ENCODE results near the gene ZNF3.

Gene ZNF3

GRCh38 chr7:100082978-100083377, 1.5 kb upstream of the ZNF3 start:
- no peak overlapping the region for H3K4me3 ChIP-seq (ENCODE audit: severe bottlenecking)
- H3K4me1 ChIP-seq (ENCODE audit: insufficient read depth, poor library complexity, severe bottlenecking), result peaks cover 20% of the 10 kb centered on the region
- ATAC-seq (ENCODE audit: low read depth) (no peak), DNase-seq (ENCODE audit: low spot score) (no peak)
- no peaks in the 10 kb centered on the region for H3K27me3 ChIP-seq (ENCODE audit: insufficient read depth, poor library complexity, severe bottlenecking)
- H3K27ac ChIP-seq (ENCODE audit: poor library complexity, severe bottlenecking), result no peak overlapping the region
- peaks cover 23% of the 10 kb centered on the region for H3K36me3 ChIP-seq (ENCODE audit: low read depth)
- TF ChIP-seq, protein P1, sequence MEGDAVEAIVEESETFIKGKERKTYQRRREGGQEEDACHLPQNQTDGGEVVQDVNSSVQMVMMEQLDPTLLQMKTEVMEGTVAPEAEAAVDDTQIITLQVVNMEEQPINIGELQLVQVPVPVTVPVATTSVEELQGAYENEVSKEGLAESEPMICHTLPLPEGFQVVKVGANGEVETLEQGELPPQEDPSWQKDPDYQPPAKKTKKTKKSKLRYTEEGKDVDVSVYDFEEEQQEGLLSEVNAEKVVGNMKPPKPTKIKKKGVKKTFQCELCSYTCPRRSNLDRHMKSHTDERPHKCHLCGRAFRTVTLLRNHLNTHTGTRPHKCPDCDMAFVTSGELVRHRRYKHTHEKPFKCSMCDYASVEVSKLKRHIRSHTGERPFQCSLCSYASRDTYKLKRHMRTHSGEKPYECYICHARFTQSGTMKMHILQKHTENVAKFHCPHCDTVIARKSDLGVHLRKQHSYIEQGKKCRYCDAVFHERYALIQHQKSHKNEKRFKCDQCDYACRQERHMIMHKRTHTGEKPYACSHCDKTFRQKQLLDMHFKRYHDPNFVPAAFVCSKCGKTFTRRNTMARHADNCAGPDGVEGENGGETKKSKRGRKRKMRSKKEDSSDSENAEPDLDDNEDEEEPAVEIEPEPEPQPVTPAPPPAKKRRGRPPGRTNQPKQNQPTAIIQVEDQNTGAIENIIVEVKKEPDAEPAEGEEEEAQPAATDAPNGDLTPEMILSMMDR (IDR thresholded peaks at IDR 0.05; ENCODE audit: poor library complexity, severe bottlenecking), result no peak
- H3K9me3 ChIP-seq (ENCODE audit: severe bottlenecking), result no peaks in the 10 kb centered on the region

DNA sequence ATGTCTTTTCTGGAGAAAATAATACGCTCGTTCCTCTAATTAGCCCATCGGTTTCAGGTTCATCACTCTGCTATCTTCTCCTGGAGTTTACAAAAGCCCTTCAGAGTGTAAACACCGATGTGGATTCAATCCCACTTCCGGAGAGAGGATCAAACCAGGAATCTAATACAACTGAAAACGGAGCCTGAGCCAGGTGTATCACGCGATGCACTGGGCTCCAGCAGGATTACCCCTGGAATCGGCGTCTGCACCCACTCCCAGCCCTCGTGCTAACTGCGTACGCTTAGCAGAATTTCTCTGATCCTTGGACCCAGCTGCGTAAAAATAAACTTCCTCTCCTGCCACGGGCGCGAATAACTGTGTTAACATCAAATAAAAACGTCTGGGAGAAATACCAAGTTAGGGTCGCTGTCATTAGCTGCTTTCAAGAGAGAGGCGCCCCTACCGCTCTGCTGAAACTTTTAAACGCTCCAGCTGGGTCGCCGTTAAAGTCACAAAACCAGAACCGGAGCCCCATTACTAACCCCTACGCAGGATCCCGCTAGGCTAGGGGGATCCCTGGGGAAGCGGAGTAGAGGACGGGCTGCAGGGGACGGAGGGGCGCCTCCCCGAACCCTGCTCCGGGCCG, 502 bp downstream of the ZNF3 start:
- H3K4me1 ChIP-seq (ENCODE audit: insufficient read depth, poor library complexity, severe bottlenecking), result peaks cover 9% of the 10 kb centered on the region
- DNase-seq (ENCODE audit: low spot score) (no peak), ATAC-seq (ENCODE audit: low read depth) (peak; percentile 32)
- no peaks in the 10 kb centered on the region for H3K9me3 ChIP-seq (ENCODE audit: severe bottlenecking)
- H3K27me3 ChIP-seq (ENCODE audit: insufficient read depth, poor library complexity, severe bottlenecking), result no peaks in the 10 kb centered on the region
- H3K27ac ChIP-seq (ENCODE audit: poor library complexity, severe bottlenecking), result peak overlapping the region; percentile 33
- H3K4me3 ChIP-seq (ENCODE audit: severe bottlenecking), result peak overlapping the region; percentile 97
- H3K36me3 ChIP-seq (ENCODE audit: low read depth), result peaks cover 42% of the 10 kb centered on the region
- TF ChIP-seq, protein P1 (IDR thresholded peaks at IDR 0.05; ENCODE audit: poor library complexity, severe bottlenecking), result no peak

DNA sequence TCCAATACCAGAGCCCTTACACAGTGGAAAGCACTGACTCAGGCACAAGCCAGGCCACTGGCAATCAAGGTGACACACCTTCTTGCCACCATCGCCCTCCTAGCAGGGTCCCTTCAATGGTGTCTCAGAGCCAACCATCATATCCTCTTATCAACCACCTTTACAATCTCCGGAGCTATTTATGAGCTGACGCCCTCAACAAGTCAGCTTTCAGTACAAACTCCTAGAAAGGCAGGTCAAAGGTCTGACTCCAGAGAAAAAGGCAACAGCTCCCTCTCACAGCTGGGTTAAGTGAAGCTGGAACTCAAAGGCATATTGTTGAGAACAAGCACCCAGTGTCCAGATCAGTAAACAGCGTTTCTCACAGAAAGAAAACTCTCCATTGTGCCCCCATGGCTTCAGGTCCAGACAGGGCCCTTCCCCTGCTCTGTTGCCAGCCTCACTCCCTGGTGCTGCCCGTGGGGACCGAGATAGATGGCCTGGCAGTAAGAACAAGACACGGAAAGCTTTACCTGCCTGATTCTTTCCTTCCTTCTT, 2.4 kb downstream of the ZNF3 start:
- peaks cover 9% of the 10 kb centered on the region for H3K4me1 ChIP-seq (ENCODE audit: insufficient read depth, poor library complexity, severe bottlenecking)
- no peaks in the 10 kb centered on the region for H3K9me3 ChIP-seq (ENCODE audit: severe bottlenecking)
- TF ChIP-seq, protein P1 (IDR thresholded peaks at IDR 0.05; ENCODE audit: poor library complexity, severe bottlenecking), result no peak
- H3K4me3 ChIP-seq (ENCODE audit: severe bottlenecking), result no peak overlapping the region
- ATAC-seq (ENCODE audit: low read depth), result no peak
- no peaks in the 10 kb centered on the region for H3K27me3 ChIP-seq (ENCODE audit: insufficient read depth, poor library complexity, severe bottlenecking)
- no peak for DNase-seq (ENCODE audit: low spot score)
- H3K27ac ChIP-seq (ENCODE audit: poor library complexity, severe bottlenecking), result no peak overlapping the region
- peaks cover 62% of the 10 kb centered on the region for H3K36me3 ChIP-seq (ENCODE audit: low read depth)

GRCh38 chr7:100077205-100077604, 4.3 kb downstream of the ZNF3 start:
- Histone ChIP-seq H3K27ac (ENCODE audit: poor library complexity, severe bottlenecking) (no peak overlapping the region), H3K4me1 (ENCODE audit: insufficient read depth, poor library complexity, severe bottlenecking) (peaks cover 7% of the 10 kb centered on the region), H3K27me3 (ENCODE audit: insufficient read depth, poor library complexity, severe bottlenecking) (no peaks in the 10 kb centered on the region), H3K4me3 (ENCODE audit: severe bottlenecking) (no peak overlapping the region), H3K9me3 (ENCODE audit: severe bottlenecking) (peaks cover 6% of the 10 kb centered on the region), H3K36me3 (ENCODE audit: low read depth) (peaks cover 80% of the 10 kb centered on the region)
- DNase-seq (ENCODE audit: low spot score) (no peak), ATAC-seq (ENCODE audit: low read depth) (no peak)
- TF ChIP-seq, protein P1 (IDR thresholded peaks at IDR 0.05; ENCODE audit: poor library complexity, severe bottlenecking), result no peak

- H3K4me3 ChIP-seq (ENCODE audit: severe bottlenecking), result no peak overlapping the region
- TF ChIP-seq, protein P1 (IDR thresholded peaks at IDR 0.05; ENCODE audit: poor library complexity, severe bottlenecking), result no peak
- no peaks in the 10 kb centered on the region for H3K27me3 ChIP-seq (ENCODE audit: insufficient read depth, poor library complexity, severe bottlenecking)
- DNase-seq (ENCODE audit: low spot score) (no peak), ATAC-seq (ENCODE audit: low read depth) (no peak)
- peaks cover 98% of the 10 kb centered on the region for H3K36me3 ChIP-seq (ENCODE audit: low read depth)
- no peak overlapping the region for H3K27ac ChIP-seq (ENCODE audit: poor library complexity, severe bottlenecking)
- peaks cover 2% of the 10 kb centered on the region for H3K4me1 ChIP-seq (ENCODE audit: insufficient read depth, poor library complexity, severe bottlenecking)
- H3K9me3 ChIP-seq (ENCODE audit: severe bottlenecking), result peaks cover 20% of the 10 kb centered on the region
These were observed 6.1 kb downstream of the ZNF3 start for GRCh38 chr7:100075418-100075817.
